SJSA1 (cell line): ENCODE results near the gene CRYBG1. TPM values are rescaled to one million over a fixed set of nuclear protein-coding genes. Genes with fewer than 3 reads are reported as not detected.
"Not testable (repeated sequence)": the region's sequence is repeated elsewhere in the genome, so short reads cannot be mapped to it uniquely, and the experiment has no call there.

Experiments used
- DNase-seq, 2 experiments: peaks; one replicate each; pipeline ENCODE4 v3.0.0-alpha.2; 2015 to 2020; ENCODE audit warnings: low spot score in 2 of 2, low read depth in 1 of 2
- H3K27ac ChIP-seq: fragments of 250-450 bp; sonication (Bioruptor Pico); 2 replicates; pipeline ENCODE4 v1.5.1; 2020; ENCODE audit warnings: mild to moderate bottlenecking, moderate library complexity
- H3K27me3 ChIP-seq: fragments of 250-450 bp; sonication (Bioruptor Pico); replicated peaks from 2 replicates; pipeline ENCODE4 v1.5.1; 2020; ENCODE audit warnings: mild to moderate bottlenecking, moderate library complexity
- H3K36me3 ChIP-seq: fragments of 250-450 bp; sonication (Bioruptor Pico); 2 replicates; pipeline ENCODE4 v1.5.1; 2020; ENCODE audit warnings: mild to moderate bottlenecking
- H3K4me1 ChIP-seq: fragments of 250-450 bp; sonication (Bioruptor Pico); replicated peaks from 2 replicates; pipeline ENCODE4 v1.6.1; 2021; ENCODE audit warnings: mild to moderate bottlenecking
- H3K4me3 ChIP-seq: fragments of 250-450 bp; sonication (Bioruptor Pico); 2 replicates; pipeline ENCODE4 v1.5.1; 2020; ENCODE audit warnings: mild to moderate bottlenecking
- H3K9me3 ChIP-seq: fragments of 250-450 bp; sonication (Bioruptor Pico); replicated peaks from 2 replicates; pipeline ENCODE4 v1.5.1; 2020; ENCODE audit warnings: mild to moderate bottlenecking
- total RNA-seq: library from RNA; depleted of rRNA; stranded (reverse); fragments of >200 nt; shearing (Covaris generic); gene quantifications from 2 replicates; pipeline ENCODE4 v1.2.3, GENCODE V29; 2014

The CRYBG1 gene
- total RNA-seq, 1 experiment from 2014 or later, result 10.1 TPM

DNA sequence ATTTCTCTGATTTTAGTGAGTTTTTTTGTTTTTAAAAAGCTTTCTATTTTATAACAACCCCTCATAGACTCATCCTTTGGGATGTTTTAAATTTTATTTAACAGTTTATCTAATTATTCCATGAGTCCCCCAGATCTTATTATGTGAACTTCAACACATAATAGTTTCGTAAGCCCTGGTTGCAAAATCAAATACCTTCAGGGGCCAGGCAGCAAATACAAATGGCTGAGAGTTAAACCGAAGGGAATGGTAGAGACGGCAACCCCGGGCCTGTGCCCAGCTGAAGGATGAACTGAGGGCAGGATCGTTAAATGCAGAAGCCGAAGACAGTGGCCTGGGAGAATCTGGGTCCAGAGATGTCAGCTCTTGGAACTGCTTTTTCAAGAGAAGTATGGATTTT lies 180.4 kb downstream of the CRYBG1 start:
- Histone ChIP-seq H3K27me3 (no peaks in the 10 kb centered on the region), H3K4me1 (peaks cover 1% of the 10 kb centered on the region), H3K4me3 (no peak overlapping the region), H3K36me3 (peaks cover 5% of the 10 kb centered on the region), H3K9me3 (no peaks in the 10 kb centered on the region), H3K27ac (no peak overlapping the region)
- DNase-seq, result no peak

DNA sequence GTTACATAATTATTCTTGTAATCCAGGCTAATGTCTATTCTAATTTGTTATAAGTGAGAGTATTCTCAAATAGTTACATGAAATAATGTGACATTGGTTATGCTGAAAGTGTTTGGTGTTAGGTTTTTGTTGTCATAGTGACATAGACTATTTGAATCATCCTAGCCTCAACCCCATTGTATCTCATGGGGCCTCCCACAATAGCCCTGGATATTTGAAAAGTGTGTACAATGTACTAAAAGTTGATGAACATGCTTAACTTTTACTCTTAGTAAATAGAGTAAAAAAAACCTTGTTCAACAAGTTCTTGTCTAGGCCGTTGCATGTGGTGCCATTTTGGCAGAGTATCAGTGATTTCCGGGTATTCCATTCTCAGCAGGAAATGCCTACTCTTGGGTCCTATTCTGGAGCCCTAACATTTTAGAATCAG lies 185.8 kb downstream of the CRYBG1 start:
- H3K27me3 ChIP-seq, result no peaks in the 10 kb centered on the region
- H3K9me3 ChIP-seq, result no peaks in the 10 kb centered on the region
- peaks cover 11% of the 10 kb centered on the region for H3K36me3 ChIP-seq
- peak in 1 of 2 experiments; percentile 32 for DNase-seq
- peak overlapping the region; percentile 79 for H3K27ac ChIP-seq
- H3K4me1 ChIP-seq, result peaks cover 26% of the 10 kb centered on the region
- H3K4me3 ChIP-seq, result no peak overlapping the region

DNA sequence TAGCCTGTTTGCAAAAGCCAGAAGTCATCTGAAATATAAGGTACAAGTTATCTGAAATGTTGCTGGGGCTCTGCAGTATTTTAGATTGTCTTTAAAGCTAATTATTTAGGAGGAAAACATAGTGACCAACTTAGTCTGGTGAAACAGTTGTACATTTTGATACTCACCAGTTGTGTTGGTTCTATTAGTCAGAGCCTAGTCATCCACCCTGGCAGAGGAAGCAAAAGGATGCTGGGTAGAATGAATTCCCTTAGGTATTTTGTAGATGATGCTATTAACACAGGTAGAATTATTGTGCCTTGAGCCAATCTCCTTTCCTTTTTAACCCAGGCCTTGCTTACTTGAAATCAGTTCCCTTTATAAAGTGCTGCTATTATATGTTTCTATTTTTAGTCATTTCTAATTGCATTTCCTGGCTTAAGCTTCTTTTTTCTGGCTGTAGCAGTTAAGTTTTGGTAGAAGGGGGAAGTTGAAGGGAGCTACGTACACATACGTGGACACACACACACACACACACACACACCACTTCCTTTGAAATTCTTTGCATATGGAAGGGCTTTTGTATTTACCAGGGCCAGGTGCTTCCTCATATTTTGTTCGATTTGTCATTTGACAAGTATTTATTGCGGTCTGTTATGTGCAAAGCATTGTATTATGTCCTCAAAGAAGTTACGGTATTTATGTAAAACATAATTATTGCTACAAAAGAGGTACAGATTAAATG lies 186.3 kb downstream of the CRYBG1 start:
- H3K4me3 ChIP-seq, result no peak overlapping the region
- no peaks in the 10 kb centered on the region for H3K27me3 ChIP-seq
- DNase-seq, result peak in 1 of 2 experiments; percentile 42
- H3K27ac ChIP-seq, result peak overlapping the region; percentile 79
- H3K4me1 ChIP-seq, result peaks cover 26% of the 10 kb centered on the region
- peaks cover 13% of the 10 kb centered on the region for H3K36me3 ChIP-seq
- no peaks in the 10 kb centered on the region for H3K9me3 ChIP-seq

DNA sequence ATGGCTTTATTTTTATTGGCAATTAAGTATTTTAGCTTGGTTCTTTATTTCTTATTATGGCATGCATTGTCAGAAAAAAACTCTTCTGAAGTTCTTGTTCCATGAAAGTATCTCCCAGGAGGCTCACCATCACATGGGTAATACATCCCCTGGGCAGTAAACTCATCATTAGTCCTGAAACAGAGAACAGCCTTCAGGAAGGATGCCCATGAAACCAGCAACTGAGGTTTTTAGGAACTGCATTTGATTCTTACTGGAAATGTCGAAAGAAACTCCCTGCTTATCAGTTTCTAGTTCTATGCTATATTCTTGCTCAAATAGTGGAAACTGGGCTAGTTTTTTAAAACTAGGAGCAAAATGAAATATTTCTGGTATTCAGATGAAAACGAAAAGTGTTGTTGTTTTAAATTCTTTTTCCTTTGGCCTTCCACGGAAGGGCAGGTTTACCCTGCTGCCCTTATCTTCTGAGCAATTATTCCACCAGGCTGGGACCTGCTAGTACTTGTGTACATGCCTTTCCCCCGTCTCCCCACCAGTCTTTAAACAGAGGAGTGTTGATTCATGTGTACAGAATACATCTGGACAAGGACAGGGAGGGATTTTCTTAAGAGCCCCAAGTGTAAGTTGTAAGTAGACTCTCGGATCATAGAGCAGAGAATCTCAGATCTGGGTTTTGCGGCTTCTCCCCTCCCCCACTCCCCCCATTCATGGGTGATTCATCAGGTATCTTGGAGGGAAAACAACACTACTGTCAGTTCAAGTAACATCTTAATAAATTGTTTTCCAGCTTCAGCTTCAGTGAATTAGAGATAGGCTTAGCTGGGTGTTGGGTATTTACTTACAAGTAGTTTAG lies 187.3 kb downstream of the CRYBG1 start:
- H3K27ac ChIP-seq, result peak overlapping the region; percentile 79; the same call in 1 of the 2 replicates
- no peak overlapping the region for H3K4me3 ChIP-seq
- H3K36me3 ChIP-seq, result peaks cover 13% of the 10 kb centered on the region
- H3K9me3 ChIP-seq, result no peaks in the 10 kb centered on the region
- peaks cover 26% of the 10 kb centered on the region for H3K4me1 ChIP-seq
- DNase-seq, result peak; percentile 47 to 58
- H3K27me3 ChIP-seq, result no peaks in the 10 kb centered on the region

DNA sequence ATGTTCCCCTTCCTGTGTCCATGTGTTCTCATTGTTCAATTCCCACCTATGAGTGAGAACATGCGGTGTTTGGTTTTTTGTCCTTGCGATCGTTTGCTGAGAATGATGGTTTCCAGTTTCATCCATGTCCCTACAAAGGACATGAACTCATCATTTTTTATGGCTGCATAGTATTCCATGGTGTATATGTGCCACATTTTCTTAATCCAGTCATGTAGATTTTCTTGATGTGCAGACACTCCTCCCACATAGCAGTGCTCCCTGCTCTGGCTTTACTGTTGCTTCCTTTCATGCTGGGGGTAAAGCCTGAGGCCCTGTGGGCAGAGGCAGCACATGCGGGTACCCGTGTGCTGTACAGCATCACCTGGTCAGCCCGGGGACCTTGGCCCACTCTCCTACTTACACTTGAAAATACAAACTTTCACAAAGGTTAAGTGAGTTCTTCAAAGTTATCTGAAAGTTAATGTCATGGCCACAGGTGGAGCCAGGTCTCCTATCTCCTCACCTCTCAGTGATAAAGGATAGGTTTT lies 188.5 kb downstream of the CRYBG1 start:
- H3K27ac ChIP-seq, H3K9me3 ChIP-seq, H3K27me3 ChIP-seq, H3K4me3 ChIP-seq, DNase-seq: not testable (repeated sequence)
- Histone ChIP-seq H3K36me3 (peaks cover 13% of the 10 kb centered on the region), H3K4me1 (peaks cover 26% of the 10 kb centered on the region)

DNA sequence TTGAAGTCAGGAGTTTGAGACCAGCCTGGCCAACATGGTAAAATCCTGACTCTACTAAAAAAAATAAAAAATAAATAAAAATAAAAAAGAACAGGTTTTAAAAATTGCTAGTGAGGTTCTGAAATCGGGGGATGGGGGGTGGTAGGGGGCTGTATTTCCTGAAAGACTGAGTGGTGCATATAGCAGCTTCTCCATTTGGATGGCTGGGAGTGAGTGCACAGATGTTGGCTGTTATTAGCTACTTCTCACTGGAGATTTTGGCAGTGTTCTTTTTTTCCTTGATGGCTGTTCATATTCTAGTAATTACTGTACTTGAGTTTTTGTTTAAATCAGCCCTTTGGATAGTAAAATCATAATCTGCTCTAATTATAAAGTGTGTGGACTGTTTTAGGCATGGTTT lies 189.0 kb downstream of the CRYBG1 start:
- Histone ChIP-seq H3K4me1 (peaks cover 26% of the 10 kb centered on the region), H3K36me3 (peaks cover 10% of the 10 kb centered on the region), H3K27me3 (no peaks in the 10 kb centered on the region), H3K27ac (no peak overlapping the region), H3K9me3 (no peaks in the 10 kb centered on the region), H3K4me3 (no peak overlapping the region)
- no peak for DNase-seq

DNA sequence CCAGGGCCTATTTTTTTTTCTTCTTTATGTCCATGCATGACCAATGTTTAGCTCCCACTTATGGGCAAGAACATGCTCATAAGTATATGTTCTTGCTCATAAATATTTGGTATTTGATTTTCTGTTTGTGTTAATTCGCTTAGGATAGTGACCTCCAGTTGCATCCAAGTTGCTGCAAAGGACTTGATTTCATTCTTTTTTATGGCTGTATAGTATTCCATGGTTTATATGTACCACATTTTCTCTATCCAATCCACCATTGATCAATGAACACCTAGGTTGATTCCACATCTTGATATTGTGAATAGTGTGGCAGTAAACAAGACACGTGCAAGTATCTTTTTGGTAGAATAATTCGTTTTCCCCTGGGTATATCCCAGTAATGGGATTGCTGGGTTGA lies 190.6 kb downstream of the CRYBG1 start:
- no peak overlapping the region for H3K4me3 ChIP-seq
- no peaks in the 10 kb centered on the region for H3K9me3 ChIP-seq
- no peaks in the 10 kb centered on the region for H3K27me3 ChIP-seq
- no peak overlapping the region for H3K27ac ChIP-seq
- H3K4me1 ChIP-seq, result peaks cover 22% of the 10 kb centered on the region
- DNase-seq, result no peak
- peaks cover 8% of the 10 kb centered on the region for H3K36me3 ChIP-seq

DNA sequence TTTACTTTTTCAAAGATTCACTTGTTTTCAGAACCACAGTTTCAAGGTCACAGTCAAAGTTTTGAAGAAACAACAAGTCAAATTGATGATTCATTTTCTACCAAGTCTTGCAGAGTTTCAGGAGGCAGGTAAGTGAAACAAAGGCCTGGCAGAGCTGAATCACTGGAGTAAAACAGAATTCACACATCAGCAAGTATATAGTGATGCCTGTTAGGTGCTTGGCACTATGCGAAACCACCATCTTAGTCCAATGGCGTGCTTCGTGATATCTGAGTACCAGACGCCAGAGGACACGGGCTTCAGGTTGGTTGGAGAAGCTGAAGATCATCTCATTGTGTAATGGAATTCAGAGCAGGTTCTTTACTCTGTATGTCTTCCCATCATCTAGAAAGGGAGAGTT lies 192.9 kb downstream of the CRYBG1 start:
- peaks cover under 1% of the 10 kb centered on the region for H3K4me1 ChIP-seq
- H3K9me3 ChIP-seq, result no peaks in the 10 kb centered on the region
- no peak overlapping the region for H3K4me3 ChIP-seq
- H3K27me3 ChIP-seq, result no peaks in the 10 kb centered on the region
- H3K36me3 ChIP-seq, result peaks cover 3% of the 10 kb centered on the region; the same call in 1 of the 2 replicates
- no peak for DNase-seq
- no peak overlapping the region for H3K27ac ChIP-seq

DNA sequence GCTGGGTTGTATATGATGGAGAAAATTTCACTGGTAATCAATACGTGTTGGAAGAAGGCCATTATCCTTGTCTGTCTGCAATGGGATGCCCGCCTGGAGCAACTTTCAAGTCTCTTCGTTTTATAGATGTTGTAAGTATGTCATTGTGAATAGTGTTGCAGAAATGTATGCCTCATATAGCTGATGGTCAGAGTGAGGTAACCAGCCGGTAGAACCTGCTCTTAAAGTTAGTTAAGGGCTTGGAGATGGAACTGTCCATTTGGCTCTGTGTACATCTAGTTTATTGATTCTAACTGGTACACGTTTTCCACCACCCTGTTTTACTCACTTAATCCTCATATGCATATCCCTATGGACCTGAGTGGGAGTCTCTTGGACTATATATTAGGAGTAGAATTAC lies 195.2 kb downstream of the CRYBG1 start:
- Histone ChIP-seq H3K27me3 (no peaks in the 10 kb centered on the region), H3K4me1 (no peaks in the 10 kb centered on the region), H3K27ac (no peak overlapping the region), H3K4me3 (no peak overlapping the region), H3K36me3 (peaks cover 3% of the 10 kb centered on the region; the same call in 1 of the 2 replicates), H3K9me3 (no peaks in the 10 kb centered on the region)
- DNase-seq, result no peak

DNA sequence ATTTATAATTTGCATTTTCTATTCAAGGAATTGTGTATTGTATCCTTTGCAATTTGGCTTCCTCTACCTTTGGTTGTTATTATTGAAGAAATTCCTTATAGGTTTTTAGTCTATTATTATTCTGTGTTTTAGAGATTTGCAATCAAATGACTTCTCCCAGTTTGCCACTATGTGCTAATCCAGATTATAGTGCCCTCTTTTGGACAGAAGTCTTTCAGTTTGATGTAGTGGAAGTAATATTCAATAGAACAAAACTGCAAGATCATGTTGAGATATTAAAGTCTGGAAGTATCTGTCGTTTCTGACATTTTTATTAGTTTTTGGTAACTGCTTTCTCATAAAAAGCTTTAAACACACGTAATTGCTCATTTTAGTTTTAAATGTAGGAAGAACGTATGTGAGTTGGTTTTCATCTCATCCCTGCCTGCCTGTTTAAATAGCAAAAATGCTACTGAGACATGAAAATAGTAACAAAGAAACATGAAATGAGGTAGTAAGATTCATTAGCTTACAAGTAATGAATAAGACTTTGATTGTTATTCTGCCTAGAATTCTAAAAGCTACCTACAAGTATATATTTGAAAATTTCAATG lies 195.9 kb downstream of the CRYBG1 start:
- H3K4me1 ChIP-seq, result peaks cover 5% of the 10 kb centered on the region
- DNase-seq, result peak in 1 of 2 experiments; percentile 15
- H3K36me3 ChIP-seq, result peaks cover under 1% of the 10 kb centered on the region
- H3K4me3 ChIP-seq, result no peak overlapping the region
- no peaks in the 10 kb centered on the region for H3K27me3 ChIP-seq
- H3K9me3 ChIP-seq, result no peaks in the 10 kb centered on the region
- H3K27ac ChIP-seq, result no peak overlapping the region

DNA sequence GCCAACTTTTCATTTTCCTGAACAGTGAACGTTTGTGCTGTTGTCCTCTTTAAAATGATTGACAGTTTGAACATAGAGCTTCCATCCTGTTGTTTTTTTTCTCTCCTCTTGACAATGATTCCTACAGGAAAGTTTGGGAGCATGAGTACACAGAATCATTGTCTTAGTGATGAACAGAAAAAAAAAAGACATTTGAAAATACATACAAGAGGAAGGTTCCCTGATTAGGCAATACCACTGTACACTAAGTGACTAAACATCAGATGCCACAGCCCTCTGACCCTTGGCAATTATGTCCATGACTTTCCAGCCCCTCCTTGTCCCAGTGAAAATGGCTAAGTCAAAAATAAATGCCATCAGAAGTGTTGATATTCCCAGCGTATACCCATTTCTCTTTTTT lies 197.3 kb downstream of the CRYBG1 start:
- Histone ChIP-seq H3K27ac (no peak overlapping the region), H3K27me3 (no peaks in the 10 kb centered on the region), H3K4me1 (peaks cover 12% of the 10 kb centered on the region), H3K4me3 (no peak overlapping the region), H3K9me3 (no peaks in the 10 kb centered on the region), H3K36me3 (peaks cover 3% of the 10 kb centered on the region)
- DNase-seq, result no peak

DNA sequence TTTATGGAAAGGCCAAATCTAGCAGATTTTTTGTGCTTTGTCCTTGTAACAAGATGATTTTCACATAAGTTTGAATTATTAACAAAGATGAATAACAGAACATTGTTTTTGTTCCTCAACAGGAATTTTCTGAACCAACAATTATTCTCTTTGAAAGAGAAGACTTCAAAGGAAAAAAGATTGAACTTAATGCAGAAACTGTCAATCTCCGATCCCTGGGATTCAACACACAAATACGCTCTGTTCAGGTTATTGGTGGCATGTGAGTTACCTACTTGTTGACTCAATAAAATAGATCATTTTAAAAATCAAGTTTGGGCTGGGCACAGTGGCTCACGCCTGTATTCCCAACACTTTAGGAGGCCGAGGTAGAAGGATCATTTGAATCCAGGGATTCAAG lies 197.8 kb downstream of the CRYBG1 start:
- no peak overlapping the region for H3K27ac ChIP-seq
- no peaks in the 10 kb centered on the region for H3K9me3 ChIP-seq
- H3K27me3 ChIP-seq, result no peaks in the 10 kb centered on the region
- no peak overlapping the region for H3K4me3 ChIP-seq
- DNase-seq, result no peak
- H3K36me3 ChIP-seq, result peaks cover 3% of the 10 kb centered on the region; the same call in 1 of the 2 replicates
- H3K4me1 ChIP-seq, result peaks cover 12% of the 10 kb centered on the region

DNA sequence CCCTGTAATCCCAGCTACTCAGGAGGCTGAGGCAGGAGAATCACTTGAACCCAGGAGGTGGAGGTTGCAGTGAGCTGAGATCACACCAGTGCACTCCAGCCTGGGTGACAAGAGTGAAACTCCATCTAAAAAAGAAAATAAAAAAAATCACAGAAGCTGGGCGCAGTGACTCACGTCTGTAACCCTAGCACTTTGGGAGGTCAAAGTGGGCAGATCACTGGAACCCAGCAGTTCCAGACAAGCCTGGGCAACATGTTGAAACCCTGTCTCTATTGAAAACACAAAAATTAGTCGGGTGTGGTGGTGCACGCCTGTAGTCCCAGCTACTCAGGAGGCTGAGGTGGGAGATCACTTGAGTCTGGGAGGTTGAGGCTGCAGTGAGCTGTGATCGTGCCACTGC lies 199.1 kb downstream of the CRYBG1 start:
- DNase-seq, H3K36me3 ChIP-seq, H3K27me3 ChIP-seq, H3K9me3 ChIP-seq, H3K4me3 ChIP-seq, H3K27ac ChIP-seq: not testable (repeated sequence)
- peaks cover 12% of the 10 kb centered on the region for H3K4me1 ChIP-seq
